ENCODE results near the gene B3GAT1.
"Not testable (repeated sequence)": the region's sequence is repeated elsewhere in the genome, so short reads cannot be mapped to it uniquely, and the experiment has no call there.

B3GAT1 gene

DNA sequence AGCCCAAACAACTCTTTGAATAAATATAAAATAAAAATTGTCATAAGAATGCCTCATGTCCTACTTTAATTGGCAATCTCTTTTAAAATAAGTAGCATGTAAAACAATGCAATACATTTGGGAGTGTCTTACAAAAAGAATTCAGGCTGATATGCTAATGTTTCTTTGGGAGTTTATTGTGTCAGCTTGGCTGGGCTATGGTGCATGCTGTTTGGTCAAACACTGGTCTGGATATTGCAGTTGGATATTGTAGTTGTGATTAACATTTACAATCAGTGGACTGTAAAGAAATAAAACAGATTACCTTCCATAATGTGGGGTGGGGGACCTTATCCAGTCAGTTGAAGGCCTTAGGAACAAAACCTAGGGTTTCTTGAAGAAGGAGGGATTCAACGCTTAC, 37.0 kb upstream of the B3GAT1 start:
- TF ChIP-seq ZNF274 (IDR thresholded peaks at IDR 0.05; ENCODE audit: low read depth, low read length): no peak
- no peak overlapping the region for H3K4me3 ChIP-seq (ENCODE audit: low read length)

DNA sequence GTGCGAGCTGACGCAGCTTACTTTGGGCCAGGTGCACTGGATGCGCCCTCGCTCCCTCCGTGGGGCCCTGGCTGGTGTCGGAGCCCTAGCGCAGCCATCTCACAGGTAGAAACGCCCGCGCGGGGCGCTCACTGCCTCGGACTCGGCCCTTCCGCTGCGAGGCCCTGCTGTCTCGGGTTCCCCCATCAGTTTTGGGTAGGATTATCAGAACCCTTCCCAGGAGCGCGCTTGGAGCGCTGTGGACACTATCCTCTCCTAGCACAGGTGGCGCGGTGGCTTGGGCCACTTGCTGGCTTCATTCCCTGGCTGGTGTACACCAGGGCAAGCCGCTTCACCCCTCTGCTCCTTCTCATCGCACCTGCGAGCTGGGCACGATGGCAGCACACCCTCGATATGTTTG, 35.7 kb upstream of the B3GAT1 start:
- no peak overlapping the region for H3K4me3 ChIP-seq (ENCODE audit: low read length)
- TF ChIP-seq ZNF274 (IDR thresholded peaks at IDR 0.05; ENCODE audit: low read depth, low read length): no peak

DNA sequence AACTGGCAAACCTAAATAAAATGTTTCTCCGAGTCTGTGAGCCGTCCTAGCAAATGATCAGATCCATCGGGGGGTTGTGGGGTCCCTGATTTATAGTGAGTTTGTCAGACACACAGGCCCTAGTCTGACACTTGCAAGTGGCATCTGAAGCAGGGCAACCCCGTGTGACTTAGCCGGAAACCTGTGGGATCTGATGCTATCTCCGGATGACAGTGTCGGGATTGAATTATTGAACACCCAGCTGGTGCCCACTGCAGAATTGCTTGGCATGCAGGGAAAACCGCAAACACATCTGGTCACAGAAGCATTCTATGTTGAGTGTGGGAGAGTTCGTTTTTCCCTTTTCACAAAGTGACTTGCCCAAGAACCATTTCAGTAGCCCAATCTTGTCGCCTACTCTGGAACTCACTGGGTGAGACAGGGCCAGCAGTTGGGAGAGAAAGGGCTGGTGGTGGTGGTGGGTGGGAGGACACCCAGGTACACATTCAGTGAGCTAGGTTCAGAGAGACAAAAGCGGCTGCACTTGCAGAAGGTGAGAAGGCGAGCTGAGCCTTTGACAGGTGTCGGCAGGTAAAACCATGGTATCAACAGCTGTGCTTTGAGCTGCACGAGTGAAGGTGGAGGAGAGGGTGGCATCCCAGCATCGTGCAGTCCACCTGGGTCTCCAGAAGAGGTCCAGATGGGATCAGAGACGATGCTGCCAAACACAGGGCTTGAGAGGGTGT, 33.7 kb upstream of the B3GAT1 start:
- TF ChIP-seq ZNF274 (IDR thresholded peaks at IDR 0.05; ENCODE audit: low read depth, low read length): no peak
- H3K4me3 ChIP-seq (ENCODE audit: low read length): no peak overlapping the region

DNA sequence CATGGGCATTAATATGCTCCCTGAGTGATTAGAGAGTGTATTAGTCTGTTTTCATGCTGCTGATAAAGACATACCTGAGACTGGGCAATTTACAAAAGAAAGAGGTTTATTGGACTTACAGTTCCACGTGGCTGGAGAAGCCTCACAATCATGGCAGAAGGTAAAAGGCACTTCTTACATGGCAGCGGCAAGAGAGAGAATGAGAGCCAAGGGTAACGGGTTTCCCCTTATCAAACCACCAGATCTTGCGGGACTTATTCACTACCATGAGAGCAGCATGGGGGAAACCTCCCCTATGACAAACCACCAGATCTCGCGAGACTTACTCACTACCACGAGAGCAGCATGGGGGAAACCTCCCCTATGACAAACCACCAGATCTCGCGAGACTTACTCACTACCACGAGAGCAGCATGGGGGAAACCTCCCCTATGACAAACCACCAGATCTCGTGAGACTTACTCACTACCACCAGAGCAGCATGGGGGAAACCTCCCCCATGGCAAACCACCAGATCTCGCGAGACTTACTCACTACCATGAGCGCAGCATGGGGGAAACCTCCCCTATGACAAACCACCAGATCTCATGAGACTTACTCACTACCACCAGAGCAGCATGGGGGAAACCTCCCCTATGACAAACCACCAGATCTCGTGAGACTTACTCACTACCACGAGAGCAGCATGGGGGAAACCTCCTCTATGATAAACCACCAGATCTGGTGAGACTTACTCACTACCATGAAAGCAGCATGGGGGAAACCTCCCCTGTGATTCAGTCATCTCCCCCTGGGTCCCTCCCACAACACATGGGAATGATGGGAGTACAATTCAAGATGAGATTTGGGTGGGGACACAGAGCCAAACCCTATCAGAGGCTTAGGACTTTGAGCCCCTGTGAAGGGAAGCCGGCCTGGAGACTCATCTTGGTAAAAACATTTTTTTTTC, 32.4 kb upstream of the B3GAT1 start:
- H3K4me3 ChIP-seq (ENCODE audit: low read length): not testable (repeated sequence)

DNA sequence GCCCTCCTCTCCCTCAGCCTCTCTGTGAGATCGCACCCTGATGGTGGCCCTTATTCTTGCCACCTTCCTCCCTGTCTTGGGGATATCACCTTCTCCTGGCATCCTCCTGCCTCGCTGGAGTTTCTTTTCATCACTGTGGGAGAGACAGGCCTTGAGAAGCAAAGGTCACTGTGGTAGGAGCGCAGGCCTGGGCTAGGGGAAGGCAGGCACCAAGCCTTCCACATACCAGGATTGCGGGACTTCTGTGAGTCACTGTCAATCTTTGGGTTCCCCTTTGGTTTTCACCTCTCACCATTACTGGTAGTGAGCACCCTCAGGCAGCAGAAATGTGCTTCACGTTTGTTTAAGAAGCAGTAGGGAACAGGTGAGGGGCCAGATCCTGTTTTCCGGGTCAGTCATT, 31.2 kb upstream of the B3GAT1 start:
- no peak for TF ChIP-seq ZNF274 (IDR thresholded peaks at IDR 0.05; ENCODE audit: low read depth, low read length)
- H3K4me3 ChIP-seq (ENCODE audit: low read length): no peak overlapping the region

DNA sequence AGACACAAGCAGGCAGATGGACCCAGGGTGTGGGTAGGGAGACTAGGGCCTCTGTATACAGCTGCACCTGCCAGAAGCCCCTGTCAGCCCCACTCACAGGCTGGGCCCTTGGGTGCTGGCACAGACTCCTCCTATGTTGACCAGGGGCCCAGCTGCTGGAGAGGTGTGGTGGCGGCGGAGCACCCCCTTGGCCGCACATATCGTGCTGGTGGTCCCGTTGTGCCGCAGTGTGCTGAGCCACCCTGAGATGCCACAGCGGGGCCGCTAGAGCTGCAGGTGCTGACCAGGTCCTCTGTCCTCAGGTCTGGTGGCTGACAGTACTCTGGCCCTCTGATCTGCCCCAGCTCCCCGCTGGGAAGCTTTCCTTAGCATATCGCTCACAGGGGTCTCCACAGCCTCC, 30.2 kb upstream of the B3GAT1 start:
- TF ChIP-seq ZNF274 (IDR thresholded peaks at IDR 0.05; ENCODE audit: low read depth, low read length): no peak
- H3K4me3 ChIP-seq (ENCODE audit: low read length): no peak overlapping the region

DNA sequence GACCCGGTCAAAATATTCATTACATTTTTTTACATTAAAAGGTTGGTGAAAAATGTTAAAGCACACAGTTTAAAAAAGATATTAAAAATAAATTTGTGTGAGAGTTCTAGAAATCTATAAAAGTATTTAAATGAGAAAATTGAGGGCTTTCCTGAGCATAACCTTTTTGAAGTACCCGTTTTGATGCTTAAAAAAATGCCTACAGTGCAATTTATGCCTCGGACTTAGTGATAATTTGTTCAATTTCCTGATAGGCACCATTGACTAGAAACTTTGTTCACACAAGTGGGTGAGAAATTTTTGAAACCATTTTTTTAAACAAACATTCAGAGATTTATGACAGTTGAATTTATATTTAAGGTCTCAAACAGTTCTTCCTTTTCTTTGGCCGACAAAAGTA, 29.7 kb upstream of the B3GAT1 start:
- no peak overlapping the region for H3K4me3 ChIP-seq (ENCODE audit: low read length)
- TF ChIP-seq ZNF274 (IDR thresholded peaks at IDR 0.05; ENCODE audit: low read depth, low read length): no peak

DNA sequence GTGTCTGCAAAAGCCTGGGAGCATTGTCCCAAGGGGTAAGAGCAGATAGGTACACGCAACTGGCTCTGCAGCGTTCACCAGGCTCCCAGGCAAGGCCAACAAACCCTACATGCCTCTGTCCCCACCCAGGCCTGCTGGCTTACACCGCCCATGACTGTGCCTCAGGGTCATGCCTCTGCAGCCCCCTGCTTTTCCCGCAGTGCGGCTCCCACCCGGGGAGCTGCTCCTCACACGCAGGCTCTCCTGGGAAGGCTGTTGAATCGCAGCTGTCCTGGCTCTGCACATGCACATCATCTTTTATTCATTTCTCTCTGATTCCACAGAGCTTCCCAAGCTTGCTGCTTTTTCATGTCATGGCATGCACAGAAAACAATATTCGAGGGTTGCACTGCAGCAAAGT, 29.2 kb upstream of the B3GAT1 start:
- TF ChIP-seq ZNF274 (IDR thresholded peaks at IDR 0.05; ENCODE audit: low read depth, low read length): no peak

DNA sequence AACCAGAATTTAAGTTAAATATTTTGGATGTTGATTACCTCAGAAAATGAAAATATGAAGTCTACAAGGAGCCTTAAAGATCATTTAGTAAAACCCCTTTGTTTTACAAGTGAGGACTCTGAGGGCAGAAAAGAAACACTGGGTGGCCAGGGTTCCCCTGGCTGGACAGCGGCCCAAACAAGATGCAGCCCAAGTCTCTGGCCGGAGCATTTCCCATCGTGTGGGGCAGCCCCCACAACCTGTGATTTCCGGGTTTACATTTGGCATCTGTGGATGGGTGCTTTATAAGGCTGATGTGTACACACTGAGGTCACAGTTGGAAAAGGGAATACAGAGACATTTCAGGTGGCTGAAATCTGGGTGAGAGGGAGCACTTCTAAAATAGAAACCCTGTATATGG, 28.8 kb upstream of the B3GAT1 start:
- no peak overlapping the region for H3K4me3 ChIP-seq (ENCODE audit: low read length)
- TF ChIP-seq ZNF274 (IDR thresholded peaks at IDR 0.05; ENCODE audit: low read depth, low read length): no peak

More for the DNA sequence above, 29.2 kb upstream of the B3GAT1 start:
- H3K4me3 ChIP-seq (ENCODE audit: low read length): no peak overlapping the region

DNA sequence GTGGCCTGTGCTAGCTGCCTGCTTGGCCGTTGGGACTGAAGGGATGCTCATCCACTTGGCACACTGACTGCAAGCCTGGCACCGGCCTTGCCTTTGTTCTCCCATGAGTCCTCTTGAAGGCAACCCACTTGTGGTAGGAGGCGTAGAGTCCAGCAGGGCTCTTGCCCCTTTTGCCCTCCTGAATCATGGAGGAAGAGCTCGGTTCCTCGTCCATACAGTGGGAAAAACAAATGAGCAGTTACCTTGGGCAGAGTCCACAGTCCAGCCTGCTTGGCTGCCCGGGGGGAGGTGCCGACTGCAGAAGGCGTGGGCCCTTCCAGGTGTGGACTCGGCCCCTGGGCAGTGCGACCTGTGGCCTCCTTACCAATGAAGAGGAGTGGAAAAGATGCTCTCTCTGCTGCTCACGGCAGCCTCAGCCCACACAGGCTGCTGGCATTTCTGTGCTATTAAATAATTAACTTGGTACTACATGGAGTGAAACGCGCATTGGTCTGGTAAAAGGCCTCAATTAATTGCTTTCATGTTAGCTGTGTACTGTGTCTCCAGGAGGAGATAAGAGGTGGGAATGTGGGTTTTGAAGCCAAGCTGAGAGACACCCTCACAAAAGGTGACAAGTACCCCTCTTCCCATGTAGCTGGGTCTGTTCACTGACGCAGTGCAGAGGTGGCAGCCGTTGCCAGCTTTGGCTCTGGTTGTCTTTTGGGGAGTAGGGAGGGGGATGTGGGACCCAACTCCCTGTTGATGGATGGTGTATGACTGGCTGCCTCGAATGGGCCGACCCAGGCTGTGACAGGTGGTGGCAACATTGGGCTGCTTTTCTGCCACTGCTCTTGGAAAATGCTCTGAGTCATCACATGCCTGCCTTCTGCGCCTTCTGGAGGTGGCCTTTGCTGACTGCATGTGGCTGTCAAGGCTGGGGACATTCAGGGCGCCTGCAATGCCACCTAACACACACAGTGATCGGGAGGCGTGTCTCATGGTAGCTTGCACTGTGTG, 26.8 kb upstream of the B3GAT1 start:
- no peak overlapping the region for H3K4me3 ChIP-seq (ENCODE audit: low read length)
- TF ChIP-seq ZNF274 (IDR thresholded peaks at IDR 0.05; ENCODE audit: low read depth, low read length): no peak

DNA sequence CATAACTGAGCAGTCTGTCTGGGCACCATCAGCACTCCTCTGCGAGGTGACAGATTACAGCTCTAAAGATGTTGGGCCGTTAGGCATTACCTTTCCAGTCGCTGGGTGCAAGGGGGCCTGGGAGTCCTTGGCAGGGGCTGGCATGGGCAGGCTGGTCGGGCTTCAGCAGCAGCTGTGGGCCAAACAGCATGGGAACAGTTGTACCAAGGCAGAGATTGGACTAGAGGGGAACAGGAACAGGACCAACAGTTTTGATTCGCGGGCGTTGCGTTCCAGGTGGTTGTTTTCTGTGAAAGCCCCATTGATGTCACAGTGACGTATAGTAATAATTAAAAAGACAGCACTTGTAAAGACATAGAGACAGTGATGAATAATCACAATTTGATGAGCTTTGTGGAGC, 25.8 kb upstream of the B3GAT1 start:
- no peak overlapping the region for H3K4me3 ChIP-seq (ENCODE audit: low read length)
- TF ChIP-seq ZNF274 (IDR thresholded peaks at IDR 0.05; ENCODE audit: low read depth, low read length): no peak

DNA sequence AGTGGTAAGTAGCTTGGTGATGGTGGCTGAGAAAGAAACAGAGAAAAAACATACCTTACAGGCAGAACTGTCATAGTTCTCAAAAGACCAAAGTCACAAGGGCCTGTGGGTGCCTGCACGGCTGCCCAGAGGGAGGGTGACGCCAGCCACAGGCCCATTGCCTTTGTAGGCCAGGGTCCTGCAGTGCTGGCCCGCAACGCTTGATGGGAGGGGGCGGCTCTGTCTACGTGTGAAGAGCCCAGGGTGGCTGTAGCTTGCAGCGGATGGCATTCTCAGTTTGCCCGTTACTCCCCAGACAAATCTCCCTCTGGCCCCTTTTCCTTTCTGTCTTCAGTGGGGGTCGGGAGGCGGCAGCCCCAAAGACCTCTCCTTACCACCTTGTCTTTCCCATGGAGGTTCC, 24.7 kb upstream of the B3GAT1 start:
- H3K4me3 ChIP-seq (ENCODE audit: low read length): no peak overlapping the region
- TF ChIP-seq ZNF274 (IDR thresholded peaks at IDR 0.05; ENCODE audit: low read depth, low read length): no peak

DNA sequence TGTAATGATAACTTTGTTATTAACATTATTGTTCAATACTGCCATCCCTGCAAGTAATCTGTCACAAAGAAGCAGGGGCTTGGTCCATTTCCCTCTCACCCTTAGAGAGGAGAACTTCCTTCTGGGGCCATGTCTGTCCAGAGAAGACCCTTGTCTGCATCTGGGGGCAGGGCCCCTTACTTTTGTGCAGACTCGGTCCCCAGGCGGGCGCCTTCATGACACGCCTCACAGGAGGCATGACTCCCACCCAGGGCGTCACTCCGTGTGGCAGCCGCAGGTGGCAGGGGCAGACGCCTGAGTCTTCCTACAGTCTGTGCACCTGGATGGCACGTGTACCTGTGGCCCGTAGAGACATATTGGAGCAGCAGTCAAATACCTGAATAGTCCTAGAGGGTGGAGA, 21.8 kb upstream of the B3GAT1 start:
- TF ChIP-seq ZNF274 (IDR thresholded peaks at IDR 0.05; ENCODE audit: low read depth, low read length): no peak
- no peak overlapping the region for H3K4me3 ChIP-seq (ENCODE audit: low read length)

DNA sequence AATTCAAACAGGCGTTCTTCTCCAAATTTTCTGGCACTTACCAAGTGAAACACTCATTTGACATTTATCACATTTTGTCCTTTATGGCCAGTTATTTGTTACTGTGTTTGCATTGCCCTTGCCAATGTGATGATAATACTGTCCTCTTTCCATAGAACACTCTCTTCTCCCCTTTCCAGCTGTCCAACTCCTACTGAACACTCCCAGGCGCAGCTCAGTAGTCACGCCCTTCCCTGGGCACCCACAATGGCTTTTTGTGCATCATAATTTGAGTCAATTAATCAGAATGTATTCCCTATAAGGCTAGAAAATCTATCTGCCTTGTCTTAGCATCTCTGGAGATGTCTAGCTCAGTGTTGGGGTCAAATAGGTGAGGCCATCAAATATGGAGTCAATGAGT, 21.2 kb upstream of the B3GAT1 start:
- no peak overlapping the region for H3K4me3 ChIP-seq (ENCODE audit: low read length)
- no peak for TF ChIP-seq ZNF274 (IDR thresholded peaks at IDR 0.05; ENCODE audit: low read depth, low read length)

Data from GM08714 (cell line).